GM12878 (cell line): ENCODE data around the gene DIP2A. TPM values are rescaled to one million over a fixed set of nuclear protein-coding genes. Genes with fewer than 3 reads are reported as not detected.

Experiments
- ATAC-seq: fragments of 200-7000 bp; cut with Tn5 transposase; 3 replicates; pipeline ENCODE4 v1.9.1; 2020; ENCODE audit warnings: mild to moderate bottlenecking, moderate library complexity
- BruUV-seq: library from RNA; stranded (reverse); fragments of 400-500 nt; replicated peaks from 2 replicates; lab custom pipeline; 2021; lab: Mats Ljungman, UMichigan
- CTCF ChIA-PET: fragments of 300-600 bp; sonication (Branson Sonifier 250); formaldehyde crosslinking; extraction: SDS; loops from one replicate; lab custom pipeline; 2021; ENCODE audit warnings: inconsistent platforms; lab: Yijun Ruan, JAX
- POLR2A ChIA-PET: fragments of 350-600 bp; formaldehyde crosslinking; extraction: SDS; loops from one replicate; lab custom pipeline; 2021; ENCODE audit warnings: inconsistent platforms; lab: Charles Lee
- RAD21 ChIA-PET: fragments of 300-600 bp; sonication (Branson Sonifier 250); formaldehyde crosslinking; loops from one replicate; lab custom pipeline; 2023; ENCODE audit warnings: antibody characterized with exemption; ENCODE audit not compliant: unreplicated experiment; lab: Charles Lee
- SMC1A ChIA-PET: fragments of 300-600 bp; sonication (Branson Sonifier 250); formaldehyde crosslinking; loops from one replicate; lab custom pipeline; 2023; ENCODE audit not compliant: unreplicated experiment, uncharacterized antibody; lab: Charles Lee
- DNase-seq: peaks from one replicate; pipeline ENCODE4 v3.0.0-alpha.2; 2011; ENCODE audit warnings: low read depth, low spot score
- FAIRE-seq: peaks from 3 replicates; lab custom pipeline; 2011; peaks lifted over from hg19 to GRCh38; lab: Jason Lieb, UNC
- H2AFZ ChIP-seq: 2 replicates; pipeline ENCODE4 v1.6.0; 2011; ENCODE audit warnings: low read depth, low read length, control low read depth; ENCODE audit not compliant: control insufficient read depth
- H3K27ac ChIP-seq: 2 replicates; pipeline ENCODE4 v1.5.1; 2011; ENCODE audit warnings: control low read depth; ENCODE audit not compliant: control insufficient read depth, insufficient read depth
- H3K27me3 ChIP-seq, 2 experiments: replicated peaks in 1 of 2; 2 replicates each; pipeline versions ENCODE4 v1.6.0 to v1.6.1; 2011; ENCODE audit warnings: low read length in 1 of 2; ENCODE audit not compliant: control insufficient read depth in 2 of 2, insufficient read depth in 2 of 2
- H3K36me3 ChIP-seq, 2 experiments: 2 replicates each; pipeline ENCODE4 v1.5.1; 2011; ENCODE audit warnings: low read length in 1 of 2; ENCODE audit not compliant: control insufficient read depth in 2 of 2, insufficient read depth in 2 of 2
- H3K4me1 ChIP-seq: 2 replicates; pipeline ENCODE4 v1.6.1; 2011; ENCODE audit warnings: mild to moderate bottlenecking, low read length, moderate library complexity, mixed read lengths; ENCODE audit not compliant: control insufficient read depth, insufficient read depth
- H3K4me2 ChIP-seq: 2 replicates; pipeline ENCODE4 v1.6.0; 2011; ENCODE audit warnings: control low read depth; ENCODE audit not compliant: control insufficient read depth, insufficient read depth
- H3K4me3 ChIP-seq: fragments of 200-600 bp; sonication (generic); 2 replicates; pipeline ENCODE4 v1.5.1; 2016
- H3K79me2 ChIP-seq: 2 replicates; pipeline ENCODE4 v1.6.0; 2011; ENCODE audit warnings: low read length; ENCODE audit not compliant: control insufficient read depth, insufficient read depth
- H3K9ac ChIP-seq: 2 replicates; pipeline ENCODE4 v1.8.0; 2011; ENCODE audit warnings: low read length, control low read depth, mixed read lengths; ENCODE audit not compliant: control insufficient read depth, insufficient read depth
- H3K9me3 ChIP-seq: replicated peaks from 3 replicates; pipeline ENCODE4 v1.5.1; 2011; ENCODE audit warnings: mild to moderate bottlenecking, low read length; ENCODE audit not compliant: control insufficient read depth, insufficient read depth
- H4K20me1 ChIP-seq: 2 replicates; pipeline ENCODE4 v1.6.0; 2011; ENCODE audit not compliant: control insufficient read depth, insufficient read depth
- BCL11A ChIP-seq: IDR thresholded peaks from 2 replicates; pipeline ENCODE4 v1.6.1; 2011; ENCODE audit warnings: low read depth, low read length
- GATAD2B ChIP-seq: fragments of 450-650 bp; conservative IDR thresholded peaks from 2 replicates; pipeline ENCODE4 v1.6.1; 2017; ENCODE audit warnings: low read depth, mild to moderate bottlenecking, moderate library complexity
- JUND ChIP-seq: IDR thresholded peaks from 2 replicates; pipeline ENCODE4 v1.6.1; 2012; ENCODE audit warnings: low read depth, mild to moderate bottlenecking, low read length, improper control_type of control experiment, moderate library complexity
- KLF5 ChIP-seq: fragments of 450-650 bp; IDR thresholded peaks from 2 replicates; pipeline ENCODE4 v1.6.1; 2014; ENCODE audit warnings: mild to moderate bottlenecking; ENCODE audit not compliant: partially characterized antibody
- NFXL1 ChIP-seq: fragments of 450-650 bp; IDR thresholded peaks from 2 replicates; pipeline ENCODE4 v1.6.1; 2017; ENCODE audit warnings: antibody characterized with exemption, mild to moderate bottlenecking, borderline replicate concordance
- NR2C2 ChIP-seq: IDR thresholded peaks from 2 replicates; pipeline ENCODE4 v1.6.1; 2011; ENCODE audit warnings: borderline replicate concordance, low read depth; ENCODE audit not compliant: control insufficient read depth, insufficient read length
- PAX8 ChIP-seq: fragments of 450-650 bp; IDR thresholded peaks from 2 replicates; pipeline ENCODE4 v1.6.1; 2017; ENCODE audit warnings: mild to moderate bottlenecking, moderate library complexity
- RAD51 ChIP-seq: fragments of 450-650 bp; IDR thresholded peaks from 2 replicates; pipeline ENCODE4 v1.6.1; 2016; ENCODE audit warnings: moderate library complexity, mild to moderate bottlenecking, inconsistent platforms
- SMARCA5 ChIP-seq: fragments of 450-650 bp; IDR thresholded peaks from 2 replicates; pipeline ENCODE4 v1.6.1; 2017; ENCODE audit warnings: mild to moderate bottlenecking
- YBX1 ChIP-seq: fragments of 450-650 bp; IDR thresholded peaks from 2 replicates; pipeline ENCODE4 v1.6.1; 2016; ENCODE audit warnings: antibody characterized with exemption
- ZZZ3 ChIP-seq: IDR thresholded peaks from 2 replicates; pipeline ENCODE4 v1.6.1; 2011; ENCODE audit warnings: low read depth; ENCODE audit not compliant: control insufficient read depth, insufficient read length
- WGBS: methylation state at CpG from one replicate; pipeline ENCODE4 v1.1.6; 2016; ENCODE audit warnings: low lambda C conversion rate; ENCODE audit not compliant: insufficient replicate concordance, insufficient coverage; ENCODE audit errors: missing lambda C conversion rate; 5-methylcytosine and 5-hydroxymethylcytosine counted together
- in situ Hi-C: fragments of 300-500 bp; cut with MboI; formaldehyde crosslinking; loops from 9 replicates; pipeline ENCODE4 v1.14.3; 2018; ENCODE audit warnings: mixed read lengths
- intact Hi-C: fragments of 100-400 bp; cut with micrococcal nuclease; formaldehyde crosslinking; loops from one replicate; pipeline ENCODE4 v1.14.2; 2022; ENCODE audit not compliant: unreplicated experiment
- polyA plus RNA-seq, 11 experiments: library from polyadenylated mRNA; depleted of rRNA in 4 of 11; unstranded in 6 of 11; stranded (reverse) in 5 of 11; fragments of >200 nt; fragmentation: Nextera tagmentation in 4 of 11; fragmentation: Illumina TruSeq in 1 of 11; extraction: Ambion mirVana in 4 of 11; extraction: Trizol in 1 of 11; gene quantifications; 1 replicate in 1 of 11; 2 replicates in 10 of 11; pipeline versions ENCODE4 v1.2.1 to v1.2.3, GENCODE V29; 2011 to 2016; ENCODE audit warnings: inconsistent platforms in 2 of 11, missing spikeins in 2 of 11, low read depth in 1 of 11
- total RNA-seq, 4 experiments: library from RNA; depleted of rRNA in 3 of 4; stranded (reverse); fragments of >200 nt in 3 of 4; fragmentation: Illumina TruSeq in 1 of 4; extraction: Trizol in 1 of 4; gene quantifications; 2 replicates each; pipeline versions ENCODE4 v1.2.1 to v1.2.3, GENCODE V29; 2013 to 2021
- TF ChIP-seq, protein P1 (sequence below): IDR thresholded peaks from 2 replicates; pipeline ENCODE4 v1.6.1; 2012; ENCODE audit warnings: low read depth, low read length, improper control_type of control experiment
- TF ChIP-seq, protein P2 (sequence below): fragments of 450-650 bp; IDR thresholded peaks from 2 replicates; pipeline ENCODE4 v1.6.1; 2017; ENCODE audit warnings: borderline replicate concordance
- TF ChIP-seq, protein P3 (sequence below): IDR thresholded peaks from 2 replicates; pipeline ENCODE4 v1.6.1; 2011; ENCODE audit warnings: borderline replicate concordance, low read depth, mild to moderate bottlenecking, moderate library complexity, low read length; ENCODE audit not compliant: insufficient read depth, poor library complexity, severe bottlenecking

Gene DIP2A
- total and polyA plus RNA-seq, 10 of the 15 experiments (the other 5 are each of a cell fraction or from before 2014, with no cell fraction given), result 1.7 to 25.5 (median 12.2) TPM

DNA sequence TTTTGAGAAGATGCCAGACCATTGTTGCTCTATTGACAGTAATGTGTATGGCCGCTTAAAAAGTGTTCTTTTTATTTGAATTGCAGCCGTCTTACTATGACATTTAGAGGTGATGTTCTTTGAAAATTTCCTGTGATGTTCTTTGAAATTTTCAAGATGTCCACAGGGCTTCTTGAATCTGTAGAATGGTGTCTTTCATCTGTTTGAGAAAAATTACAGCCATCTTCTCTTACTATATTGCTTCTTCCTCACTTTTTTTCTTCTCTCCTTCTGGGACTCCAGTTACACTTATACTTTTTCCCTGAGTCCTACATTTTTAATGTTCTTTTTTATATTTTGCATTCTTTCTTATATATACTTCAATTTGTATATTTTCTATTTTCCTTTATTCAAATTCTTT, 57.4 kb downstream of the DIP2A start:
- POLR2A ChIA-PET, result interaction anchor here (0.9 kb wide), 1 partner anchor 11 kb away, joined by 3 read pairs; no protein-coding TSS in a partner anchor
- whole genome bisulfite sequencing, result 94% methylated on average over 2 of the region's 2 CpGs

More for the DNA sequence above, 57.4 kb downstream of the DIP2A start:
- Histone ChIP-seq H3K9ac (no peak overlapping the region), H3K36me3 (peaks cover 4 to 15% of the 10 kb centered on the region in 2 experiments), H2AFZ (no peak overlapping the region), H3K4me1 (peaks cover 5% of the 10 kb centered on the region), H3K4me2 (no peak overlapping the region), H4K20me1 (no peaks in the 10 kb centered on the region), H3K9me3 (no peaks in the 10 kb centered on the region), H3K27ac (no peak overlapping the region), H3K4me3 (no peak overlapping the region), H3K79me2 (no peaks in the 10 kb centered on the region), H3K27me3 (no peaks in the 10 kb centered on the region)
- no peak for FAIRE-seq
- TF ChIP-seq PAX8 (no peak), RAD51 (no peak), SMARCA5 (no peak), BCL11A (no peak), JUND (no peak), NFXL1 (no peak), ZZZ3 (no peak), YBX1 (no peak), KLF5 (no peak), GATAD2B (no peak), NR2C2 (no peak)
- TF ChIP-seq, protein P1, sequence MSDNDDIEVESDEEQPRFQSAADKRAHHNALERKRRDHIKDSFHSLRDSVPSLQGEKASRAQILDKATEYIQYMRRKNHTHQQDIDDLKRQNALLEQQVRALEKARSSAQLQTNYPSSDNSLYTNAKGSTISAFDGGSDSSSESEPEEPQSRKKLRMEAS, result no peak
- TF ChIP-seq, protein P2, sequence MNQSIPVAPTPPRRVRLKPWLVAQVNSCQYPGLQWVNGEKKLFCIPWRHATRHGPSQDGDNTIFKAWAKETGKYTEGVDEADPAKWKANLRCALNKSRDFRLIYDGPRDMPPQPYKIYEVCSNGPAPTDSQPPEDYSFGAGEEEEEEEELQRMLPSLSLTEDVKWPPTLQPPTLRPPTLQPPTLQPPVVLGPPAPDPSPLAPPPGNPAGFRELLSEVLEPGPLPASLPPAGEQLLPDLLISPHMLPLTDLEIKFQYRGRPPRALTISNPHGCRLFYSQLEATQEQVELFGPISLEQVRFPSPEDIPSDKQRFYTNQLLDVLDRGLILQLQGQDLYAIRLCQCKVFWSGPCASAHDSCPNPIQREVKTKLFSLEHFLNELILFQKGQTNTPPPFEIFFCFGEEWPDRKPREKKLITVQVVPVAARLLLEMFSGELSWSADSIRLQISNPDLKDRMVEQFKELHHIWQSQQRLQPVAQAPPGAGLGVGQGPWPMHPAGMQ, result no peak
- TF ChIP-seq, protein P3, sequence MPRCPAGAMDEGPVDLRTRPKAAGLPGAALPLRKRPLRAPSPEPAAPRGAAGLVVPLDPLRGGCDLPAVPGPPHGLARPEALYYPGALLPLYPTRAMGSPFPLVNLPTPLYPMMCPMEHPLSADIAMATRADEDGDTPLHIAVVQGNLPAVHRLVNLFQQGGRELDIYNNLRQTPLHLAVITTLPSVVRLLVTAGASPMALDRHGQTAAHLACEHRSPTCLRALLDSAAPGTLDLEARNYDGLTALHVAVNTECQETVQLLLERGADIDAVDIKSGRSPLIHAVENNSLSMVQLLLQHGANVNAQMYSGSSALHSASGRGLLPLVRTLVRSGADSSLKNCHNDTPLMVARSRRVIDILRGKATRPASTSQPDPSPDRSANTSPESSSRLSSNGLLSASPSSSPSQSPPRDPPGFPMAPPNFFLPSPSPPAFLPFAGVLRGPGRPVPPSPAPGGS, result no peak
- ATAC-seq, result no peak
- DNase-seq, result no peak
- intact Hi-C loops (no loop called here), in situ Hi-C loops (no loop called here)
- SMC1A ChIA-PET, result interaction anchor here (2.3 kb wide), 1 partner anchor 15 kb away, joined by 12 read pairs; no protein-coding TSS in a partner anchor
- RAD21 ChIA-PET, result interaction anchor here (0.6 to 1.3 kb wide), 4 partner anchors 11 to 129 kb away, joined by 3 read pairs; no protein-coding TSS in a partner anchor
- CTCF ChIA-PET, result interaction anchor here (1.1 kb wide), 1 partner anchor 20 kb away, joined by 3 read pairs; no protein-coding TSS in a partner anchor
- BruUV-seq, result no TSS peak
